ENCODE results near the gene RGS19. TPM values are rescaled to one million over a fixed set of nuclear protein-coding genes. Genes with fewer than 3 reads are reported as not detected.

Gene RGS19
- total and polyA plus RNA-seq, 2 donors = 7.8 to 11.6 TPM

- H3K27ac ChIP-seq (ENCODE audit: low read depth) = no peak overlapping the region
- H3K4me3 ChIP-seq (ENCODE audit: low read depth, low read length) = peak overlapping the region; percentile 84
- no peaks in the 10 kb centered on the region for H3K4me1 ChIP-seq (ENCODE audit: insufficient read depth)
- no peak for DNase-seq (ENCODE audit: extremely low spot score)
- H3K36me3 ChIP-seq (ENCODE audit: insufficient read depth) = no peaks in the 10 kb centered on the region
- 26% methylated on average over 12 of the region's 12 CpGs for WGBS
These were observed 15.1 kb downstream of the RGS19 start for GRCh38 chr20:64064145-64064698.

- no peaks in the 10 kb centered on the region for H3K36me3 ChIP-seq (ENCODE audit: insufficient read depth)
- peak overlapping the region; percentile 84 for H3K4me3 ChIP-seq (ENCODE audit: low read depth, low read length)
- 1% methylated on average over 51 of the region's 51 CpGs for WGBS
- H3K4me1 ChIP-seq (ENCODE audit: insufficient read depth) = no peaks in the 10 kb centered on the region
- no peak overlapping the region for H3K27ac ChIP-seq (ENCODE audit: low read depth)
- DNase-seq (ENCODE audit: extremely low spot score) = no peak
These were observed 15.8 kb downstream of the RGS19 start for GRCh38 chr20:64063389-64064144.

- Histone ChIP-seq H3K4me1 (ENCODE audit: insufficient read depth) (no peaks in the 10 kb centered on the region), H3K36me3 (ENCODE audit: insufficient read depth) (no peaks in the 10 kb centered on the region), H3K4me3 (ENCODE audit: low read depth, low read length) (peak within 1 kb of the TSS; percentile 84), H3K27ac (ENCODE audit: low read depth) (peak within 1 kb of the TSS; percentile 48)
- peak; percentile 88 for DNase-seq (ENCODE audit: extremely low spot score)
- 4% methylated on average over 85 of the region's 85 CpGs for WGBS
These were observed 16.5 kb downstream of the RGS19 start, which contains the start of gene TCEA2 for GRCh38 chr20:64062596-64063388. Gene TCEA2, plus strand, starts transcription at chr20:64063198. Its CDS starts 115 bp downstream, at chr20:64063313.

GRCh38 chr20:64062276-64062595 lies 17.1 kb downstream of the RGS19 start:
- Histone ChIP-seq H3K27ac (ENCODE audit: low read depth) (no peak overlapping the region), H3K36me3 (ENCODE audit: insufficient read depth) (no peaks in the 10 kb centered on the region), H3K4me3 (ENCODE audit: low read depth, low read length) (peak overlapping the region; percentile 42), H3K4me1 (ENCODE audit: insufficient read depth) (no peaks in the 10 kb centered on the region)
- WGBS = 43% methylated on average over 5 of the region's 5 CpGs
- DNase-seq (ENCODE audit: extremely low spot score) = no peak

GRCh38 chr20:64058536-64058935 lies 20.8 kb downstream of the RGS19 start:
- WGBS = 82% methylated on average over 12 of the region's 12 CpGs
- Histone ChIP-seq H3K27ac (ENCODE audit: low read depth) (no peak overlapping the region), H3K4me3 (ENCODE audit: low read depth, low read length) (no peak overlapping the region), H3K36me3 (ENCODE audit: insufficient read depth) (no peaks in the 10 kb centered on the region), H3K4me1 (ENCODE audit: insufficient read depth) (no peaks in the 10 kb centered on the region)
- DNase-seq (ENCODE audit: extremely low spot score) = no peak

GRCh38 chr20:64057628-64058498 lies 21.5 kb downstream of the RGS19 start:
- Histone ChIP-seq H3K36me3 (ENCODE audit: insufficient read depth) (no peaks in the 10 kb centered on the region), H3K27ac (ENCODE audit: low read depth) (no peak overlapping the region), H3K4me3 (ENCODE audit: low read depth, low read length) (no peak overlapping the region), H3K4me1 (ENCODE audit: insufficient read depth) (no peaks in the 10 kb centered on the region)
- no peak for DNase-seq (ENCODE audit: extremely low spot score)
- 34% methylated on average over 33 of the region's 33 CpGs for WGBS

GRCh38 chr20:64056889-64057627 lies 22.3 kb downstream of the RGS19 start:
- Histone ChIP-seq H3K4me3 (ENCODE audit: low read depth, low read length) (no peak overlapping the region), H3K36me3 (ENCODE audit: insufficient read depth) (no peaks in the 10 kb centered on the region), H3K4me1 (ENCODE audit: insufficient read depth) (no peaks in the 10 kb centered on the region), H3K27ac (ENCODE audit: low read depth) (no peak overlapping the region)
- WGBS = 62% methylated on average over 39 of the region's 39 CpGs
- no peak for DNase-seq (ENCODE audit: extremely low spot score)

GRCh38 chr20:64056639-64056888 lies 22.8 kb downstream of the RGS19 start:
- Histone ChIP-seq H3K4me3 (ENCODE audit: low read depth, low read length) (no peak overlapping the region), H3K27ac (ENCODE audit: low read depth) (no peak overlapping the region), H3K36me3 (ENCODE audit: insufficient read depth) (no peaks in the 10 kb centered on the region), H3K4me1 (ENCODE audit: insufficient read depth) (no peaks in the 10 kb centered on the region)
- DNase-seq (ENCODE audit: extremely low spot score) = no peak
- 58% methylated on average over 7 of the region's 7 CpGs for WGBS

- 55% methylated on average over 22 of the region's 22 CpGs for WGBS
- DNase-seq (ENCODE audit: extremely low spot score) = no peak
- H3K4me3 ChIP-seq (ENCODE audit: low read depth, low read length) = no peak overlapping the region
- H3K36me3 ChIP-seq (ENCODE audit: insufficient read depth) = no peaks in the 10 kb centered on the region
- no peak overlapping the region for H3K27ac ChIP-seq (ENCODE audit: low read depth)
- H3K4me1 ChIP-seq (ENCODE audit: insufficient read depth) = no peaks in the 10 kb centered on the region
These were observed 23.3 kb downstream of the RGS19 start for GRCh38 chr20:64055893-64056638.

GRCh38 chr20:64055396-64055892 lies 23.9 kb downstream of the RGS19 start:
- no peaks in the 10 kb centered on the region for H3K36me3 ChIP-seq (ENCODE audit: insufficient read depth)
- 72% methylated on average over 9 of the region's 9 CpGs for WGBS
- no peaks in the 10 kb centered on the region for H3K4me1 ChIP-seq (ENCODE audit: insufficient read depth)
- no peak overlapping the region for H3K27ac ChIP-seq (ENCODE audit: low read depth)
- H3K4me3 ChIP-seq (ENCODE audit: low read depth, low read length) = no peak overlapping the region
- DNase-seq (ENCODE audit: extremely low spot score) = no peak

GRCh38 chr20:64053841-64054661 lies 25.3 kb downstream of the RGS19 start:
- 29% methylated on average over 17 of the region's 17 CpGs for WGBS
- Histone ChIP-seq H3K4me1 (ENCODE audit: insufficient read depth) (no peaks in the 10 kb centered on the region), H3K36me3 (ENCODE audit: insufficient read depth) (no peaks in the 10 kb centered on the region), H3K4me3 (ENCODE audit: low read depth, low read length) (no peak overlapping the region), H3K27ac (ENCODE audit: low read depth) (no peak overlapping the region)
- DNase-seq (ENCODE audit: extremely low spot score) = peak; percentile 37

Measured in urinary bladder (tissue), 4 donors.